Stimulated activated CD4-positive, alpha-beta T cell treated with anti-CD3 and anti-CD28 coated beads, Interleukin-12 subunit alpha, Interleukin-12 subunit beta, amount 100 ng/mL, for 4 hours (primary cell): Measurements from ENCODE around the gene BMF.
"Not testable (repeated sequence)": the region's sequence is repeated elsewhere in the genome, so short reads cannot be mapped to it uniquely, and the experiment has no call there.

Experiments used
- DNase-seq: peaks from one replicate; pipeline ENCODE4 v3.0.0-alpha.2; 2020

Gene BMF

GRCh38 chr15:40085266-40085665 lies 23.4 kb downstream of the BMF start:
- DNase-seq, result no peak

- no peak for DNase-seq
These were observed 24.0 kb downstream of the BMF start for GRCh38 chr15:40084650-40085049.

- DNase-seq, result no peak
These were observed 26.3 kb downstream of the BMF start for GRCh38 chr15:40082195-40082883.

GRCh38 chr15:40081691-40082194 lies 26.9 kb downstream of the BMF start:
- DNase-seq, result no peak

- DNase-seq, result no peak
These were observed 27.8 kb downstream of the BMF start for GRCh38 chr15:40080847-40081246.

- no peak for DNase-seq
These were observed 28.6 kb downstream of the BMF start for GRCh38 chr15:40080104-40080503.

- no peak for DNase-seq
These were observed 29.2 kb downstream of the BMF start for GRCh38 chr15:40079456-40079855.

- no peak for DNase-seq
These were observed 33.2 kb downstream of the BMF start for GRCh38 chr15:40075298-40076044.

GRCh38 chr15:40074656-40075055 lies 34.0 kb downstream of the BMF start:
- DNase-seq, result not testable (repeated sequence)

- DNase-seq, result not testable (repeated sequence)
These were observed 34.8 kb downstream of the BMF start for GRCh38 chr15:40073716-40074490.

- no peak for DNase-seq
These were observed 36.3 kb downstream of the BMF start for GRCh38 chr15:40072216-40072990.

GRCh38 chr15:40070608-40071218 lies 38.0 kb downstream of the BMF start:
- DNase-seq, result no peak

GRCh38 chr15:40070166-40070557 lies 38.5 kb downstream of the BMF start:
- no peak for DNase-seq

- no peak for DNase-seq
These were observed 39.2 kb downstream of the BMF start for GRCh38 chr15:40069178-40070165.

- DNase-seq, result no peak
These were observed 40.6 kb downstream of the BMF start for GRCh38 chr15:40067921-40068624.

GRCh38 chr15:40066589-40066988 lies 42.1 kb downstream of the BMF start:
- DNase-seq, result no peak

GRCh38 chr15:40065166-40065565 lies 43.5 kb downstream of the BMF start:
- no peak for DNase-seq

GRCh38 chr15:40064231-40064894 lies 44.3 kb downstream of the BMF start:
- DNase-seq, result no peak

- no peak for DNase-seq
These were observed 45.1 kb downstream of the BMF start for GRCh38 chr15:40063563-40064011.
